Measurements from ENCODE around the gene IGSF8. TPM values are rescaled to one million over a fixed set of nuclear protein-coding genes. Genes with fewer than 3 reads are reported as not detected.

IGSF8 gene
- total RNA-seq, 3 donors from 2014 or later: 21.0 to 35.7 (median 24.5) TPM

DNA sequence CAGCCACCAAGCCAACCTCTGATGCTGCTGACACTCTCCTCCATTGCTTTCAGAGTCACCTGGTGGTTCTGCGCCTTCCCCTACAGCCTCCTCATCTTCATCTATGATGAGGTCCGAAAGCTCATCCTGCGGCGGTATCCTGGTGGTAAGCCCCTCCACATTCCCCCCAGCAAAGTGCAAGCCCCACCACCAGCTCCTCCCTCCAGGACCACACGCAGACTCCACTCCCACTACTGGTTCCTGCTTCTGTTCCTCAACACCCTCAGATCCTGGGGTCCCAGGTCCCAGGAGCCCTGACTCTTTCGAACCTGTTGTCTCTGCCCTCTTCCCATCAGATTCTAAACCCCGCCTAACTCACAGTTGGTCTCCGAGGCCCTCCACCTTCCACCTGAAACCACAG lies 41.4 kb upstream of the IGSF8 start:
- Histone ChIP-seq H3K9me3 (no peaks in the 10 kb centered on the region), H3K4me1 (no peaks in the 10 kb centered on the region), H3K36me3 (no peaks in the 10 kb centered on the region), H3K4me3 (no peak overlapping the region), H3K27me3 (no peaks in the 10 kb centered on the region), H3K27ac (no peak overlapping the region)
- DNase-seq (ENCODE audit: low spot score in 2 of 2): no peak
- intact Hi-C loops (cut with DNase I; ENCODE audit: low total_unique reads): no loop called here
- TF ChIP-seq POLR2AphosphoS5 (IDR thresholded peaks at IDR 0.05) (no peak), POLR2A (IDR thresholded peaks at IDR 0.05) (no peak)
- TF ChIP-seq, protein P1, sequence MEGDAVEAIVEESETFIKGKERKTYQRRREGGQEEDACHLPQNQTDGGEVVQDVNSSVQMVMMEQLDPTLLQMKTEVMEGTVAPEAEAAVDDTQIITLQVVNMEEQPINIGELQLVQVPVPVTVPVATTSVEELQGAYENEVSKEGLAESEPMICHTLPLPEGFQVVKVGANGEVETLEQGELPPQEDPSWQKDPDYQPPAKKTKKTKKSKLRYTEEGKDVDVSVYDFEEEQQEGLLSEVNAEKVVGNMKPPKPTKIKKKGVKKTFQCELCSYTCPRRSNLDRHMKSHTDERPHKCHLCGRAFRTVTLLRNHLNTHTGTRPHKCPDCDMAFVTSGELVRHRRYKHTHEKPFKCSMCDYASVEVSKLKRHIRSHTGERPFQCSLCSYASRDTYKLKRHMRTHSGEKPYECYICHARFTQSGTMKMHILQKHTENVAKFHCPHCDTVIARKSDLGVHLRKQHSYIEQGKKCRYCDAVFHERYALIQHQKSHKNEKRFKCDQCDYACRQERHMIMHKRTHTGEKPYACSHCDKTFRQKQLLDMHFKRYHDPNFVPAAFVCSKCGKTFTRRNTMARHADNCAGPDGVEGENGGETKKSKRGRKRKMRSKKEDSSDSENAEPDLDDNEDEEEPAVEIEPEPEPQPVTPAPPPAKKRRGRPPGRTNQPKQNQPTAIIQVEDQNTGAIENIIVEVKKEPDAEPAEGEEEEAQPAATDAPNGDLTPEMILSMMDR (IDR thresholded peaks at IDR 0.05): no peak

DNA sequence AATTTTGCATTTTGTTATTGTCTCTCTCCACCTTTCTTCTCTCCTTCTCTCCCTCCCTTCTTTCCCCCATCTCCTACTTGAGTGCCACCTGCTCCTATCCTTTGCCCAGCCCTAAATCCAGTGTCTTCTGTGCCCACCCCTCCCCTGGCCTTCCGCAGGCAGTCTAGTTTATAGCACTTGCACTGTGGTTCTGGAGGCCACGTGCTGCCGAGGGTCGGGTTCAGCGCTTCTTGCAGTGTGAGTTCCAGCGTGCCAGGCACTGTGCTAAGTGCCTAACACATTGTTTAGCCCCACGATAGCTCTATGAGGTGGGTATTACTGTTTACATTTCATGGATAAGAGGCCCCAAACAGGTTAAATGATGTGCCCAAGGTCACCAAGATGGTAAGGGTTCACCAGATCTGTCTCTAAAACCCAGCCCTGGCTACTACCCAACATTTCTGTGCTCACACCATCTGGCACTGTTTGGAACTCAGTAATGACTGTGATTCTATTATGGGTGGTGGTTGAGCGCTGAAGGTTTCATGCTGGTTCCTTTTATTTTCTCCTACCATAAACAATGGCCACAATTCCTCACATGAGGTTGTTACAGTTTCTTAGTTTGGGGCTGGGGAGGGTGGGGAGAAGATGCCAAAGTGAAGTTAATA lies 38.9 kb upstream of the IGSF8 start:
- Histone ChIP-seq H3K9me3 (no peaks in the 10 kb centered on the region), H3K4me3 (no peak overlapping the region), H3K36me3 (no peaks in the 10 kb centered on the region), H3K27ac (no peak overlapping the region), H3K4me1 (no peaks in the 10 kb centered on the region), H3K27me3 (no peaks in the 10 kb centered on the region)
- TF ChIP-seq, protein P1 (IDR thresholded peaks at IDR 0.05): no peak
- TF ChIP-seq POLR2A (IDR thresholded peaks at IDR 0.05) (no peak), POLR2AphosphoS5 (IDR thresholded peaks at IDR 0.05) (no peak)
- DNase-seq (ENCODE audit: low spot score in 2 of 2): no peak
- intact Hi-C loops (cut with DNase I; ENCODE audit: low total_unique reads): no loop called here

DNA sequence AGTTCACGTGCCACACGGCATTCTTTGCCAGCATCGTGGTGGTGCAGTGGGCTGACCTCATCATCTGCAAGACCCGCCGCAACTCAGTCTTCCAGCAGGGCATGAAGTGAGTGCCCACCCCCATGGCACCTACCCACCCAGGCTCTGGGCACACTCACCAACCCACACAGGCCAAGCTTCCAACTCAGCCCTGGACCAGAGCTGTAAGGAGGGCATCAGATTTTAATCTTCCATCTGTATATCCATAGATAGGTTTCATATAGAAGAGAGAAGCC lies 38.4 kb upstream of the IGSF8 start:
- Histone ChIP-seq H3K9me3 (no peaks in the 10 kb centered on the region), H3K36me3 (no peaks in the 10 kb centered on the region), H3K4me3 (no peak overlapping the region), H3K27me3 (no peaks in the 10 kb centered on the region), H3K4me1 (no peaks in the 10 kb centered on the region), H3K27ac (no peak overlapping the region)
- no peak for DNase-seq (ENCODE audit: low spot score in 2 of 2)
- TF ChIP-seq POLR2A (IDR thresholded peaks at IDR 0.05) (no peak), POLR2AphosphoS5 (IDR thresholded peaks at IDR 0.05) (no peak)
- TF ChIP-seq, protein P1 (IDR thresholded peaks at IDR 0.05): no peak
- intact Hi-C loops (cut with DNase I; ENCODE audit: low total_unique reads): loop anchor here (1.0 kb wide), 1 partner anchor 30 kb away; no protein-coding TSS in a partner anchor

DNA sequence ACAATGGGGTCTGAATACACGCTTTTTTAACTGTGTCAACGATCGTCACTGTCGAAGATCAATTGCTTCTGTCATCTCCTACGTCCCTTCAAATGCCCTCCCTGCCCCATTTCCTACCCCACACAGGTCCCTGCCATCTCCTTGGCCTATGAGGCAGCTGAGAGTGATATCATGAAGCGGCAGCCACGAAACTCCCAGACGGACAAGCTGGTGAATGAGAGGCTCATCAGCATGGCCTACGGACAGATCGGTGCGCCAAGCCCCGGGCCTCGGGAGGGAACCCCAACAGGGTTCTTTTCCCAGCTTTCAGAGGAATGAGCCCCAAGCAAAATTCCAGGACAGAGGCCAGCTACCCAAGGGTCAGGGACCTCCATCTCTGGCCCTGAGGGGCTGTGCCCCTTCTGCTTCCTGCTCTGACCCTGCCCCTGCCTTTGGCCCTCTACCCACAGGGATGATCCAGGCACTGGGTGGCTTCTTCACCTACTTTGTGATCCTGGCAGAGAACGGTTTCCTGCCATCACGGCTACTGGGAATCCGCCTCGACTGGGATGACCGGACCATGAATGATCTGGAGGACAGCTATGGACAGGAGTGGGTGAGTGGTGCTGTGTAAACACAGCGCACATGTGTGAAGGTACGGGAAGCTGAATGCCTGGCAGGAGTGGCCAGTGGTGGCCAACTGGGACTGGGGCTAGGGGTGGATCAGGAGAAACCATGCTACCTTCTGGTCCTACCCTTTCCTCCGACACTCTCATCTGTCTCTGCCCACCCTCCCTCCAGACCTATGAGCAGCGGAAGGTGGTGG lies 37.9 kb upstream of the IGSF8 start:
- Histone ChIP-seq H3K4me1 (no peaks in the 10 kb centered on the region), H3K9me3 (no peaks in the 10 kb centered on the region), H3K27ac (no peak overlapping the region), H3K36me3 (no peaks in the 10 kb centered on the region), H3K4me3 (no peak overlapping the region), H3K27me3 (no peaks in the 10 kb centered on the region)
- DNase-seq (ENCODE audit: low spot score in 2 of 2): no peak
- intact Hi-C loops (cut with DNase I; ENCODE audit: low total_unique reads): loop anchor here (1.0 kb wide), 1 partner anchor 31 kb away; no protein-coding TSS in a partner anchor
- TF ChIP-seq POLR2A (IDR thresholded peaks at IDR 0.05): no peak
- no peak for TF ChIP-seq POLR2AphosphoS5 (IDR thresholded peaks at IDR 0.05)
- TF ChIP-seq, protein P1 (IDR thresholded peaks at IDR 0.05): no peak
